Skeletal muscle tissue (tissue), 4 donors: ENCODE results near the gene GMCL2. TPM values are rescaled to one million over a fixed set of nuclear protein-coding genes. Genes with fewer than 3 reads are reported as not detected.
A peak's percentile ranks its signal among the peaks of the same experiment; 100 is the strongest.

Experiments
- H3K27ac ChIP-seq: one replicate; pipeline ENCODE4 v1.7.0; 2013; ENCODE audit warnings: mild to moderate bottlenecking, low read depth, low read length, inconsistent platforms
- H3K27me3 ChIP-seq, 3 donors: one replicate each; pipeline ENCODE4 v1.7.0; 2013; ENCODE audit warnings: low read length in 3 of 3; ENCODE audit not compliant: control insufficient read depth in 3 of 3, insufficient read depth in 3 of 3
- H3K36me3 ChIP-seq, 3 donors: one replicate each; pipeline ENCODE4 v1.7.0; 2013; ENCODE audit warnings: low read length in 3 of 3; ENCODE audit not compliant: control insufficient read depth in 3 of 3, insufficient read depth in 3 of 3
- H3K4me1 ChIP-seq, 3 donors: one replicate each; pipeline ENCODE4 v1.7.0; 2013; ENCODE audit warnings: low read length in 3 of 3, mild to moderate bottlenecking in 3 of 3; ENCODE audit not compliant: control insufficient read depth in 3 of 3, insufficient read depth in 3 of 3
- H3K4me3 ChIP-seq, 3 donors: one replicate each; pipeline ENCODE4 v1.7.0; 2013; ENCODE audit warnings: low read length in 3 of 3
- H3K9ac ChIP-seq, 3 donors: one replicate each; pipeline ENCODE4 v1.7.0; 2013; ENCODE audit warnings: low read length in 3 of 3, mild to moderate bottlenecking in 3 of 3, moderate library complexity in 2 of 3, low read depth in 1 of 3
- H3K9me3 ChIP-seq, 3 donors: one replicate each; pipeline ENCODE4 v1.7.0; 2013; ENCODE audit warnings: low read length in 3 of 3; ENCODE audit not compliant: control insufficient read depth in 3 of 3
- total RNA-seq: library from RNA; depleted of rRNA; stranded (reverse); fragments of >200 nt; gene quantifications from one replicate; pipeline ENCODE4 v1.2.3, GENCODE V29; 2014
- donor health status: Osteomylitis.

Gene GMCL2
- total RNA-seq, 1 donor from 2014 or later, result not detected

- Histone ChIP-seq H3K4me3 (no peak overlapping the region), H3K27ac (no peak overlapping the region), H3K36me3 (no peaks in the 10 kb centered on the region), H3K4me1 (no peaks in the 10 kb centered on the region), H3K27me3 (peaks cover 3 to 12% (median 9%) of the 10 kb centered on the region in 3 donors), H3K9ac (no peak overlapping the region), H3K9me3 (no peaks in the 10 kb centered on the region)
These were observed 16.7 kb downstream of the GMCL2 start for GRCh38 chr5:178170455-178170854.

GRCh38 chr5:178165581-178165980, 21.6 kb downstream of the GMCL2 start:
- H3K4me3 ChIP-seq, result no peak overlapping the region
- peaks cover 0 to 8% (median 8%) of the 10 kb centered on the region in 3 donors for H3K4me1 ChIP-seq
- H3K27ac ChIP-seq, result no peak overlapping the region
- H3K27me3 ChIP-seq, result peaks cover 12 to 34% (median 32%) of the 10 kb centered on the region in 3 donors
- no peaks in the 10 kb centered on the region for H3K36me3 ChIP-seq
- H3K9me3 ChIP-seq, result no peaks in the 10 kb centered on the region
- H3K9ac ChIP-seq, result no peak overlapping the region

- H3K4me3 ChIP-seq, result peak overlapping the region; percentile 49 to 65 (median 58)
- H3K27me3 ChIP-seq, result peaks cover 12 to 34% (median 29%) of the 10 kb centered on the region in 3 donors
- peaks cover 0 to 8% (median 8%) of the 10 kb centered on the region in 3 donors for H3K4me1 ChIP-seq
- no peaks in the 10 kb centered on the region for H3K36me3 ChIP-seq
- no peaks in the 10 kb centered on the region for H3K9me3 ChIP-seq
- H3K9ac ChIP-seq, result peak overlapping the region in 2 of 3 donors; percentile 23 to 57
- no peak overlapping the region for H3K27ac ChIP-seq
These were observed 23.1 kb downstream of the GMCL2 start for GRCh38 chr5:178163772-178164735.

- peaks cover 0 to 8% (median 8%) of the 10 kb centered on the region in 3 donors for H3K4me1 ChIP-seq
- no peak overlapping the region for H3K4me3 ChIP-seq
- peaks cover 12 to 34% (median 29%) of the 10 kb centered on the region in 3 donors for H3K27me3 ChIP-seq
- H3K9ac ChIP-seq, result no peak overlapping the region
- H3K9me3 ChIP-seq, result no peaks in the 10 kb centered on the region
- no peaks in the 10 kb centered on the region for H3K36me3 ChIP-seq
- H3K27ac ChIP-seq, result no peak overlapping the region
These were observed 24.7 kb downstream of the GMCL2 start for GRCh38 chr5:178162481-178162880.

GRCh38 chr5:178160176-178160575, 27.0 kb downstream of the GMCL2 start:
- Histone ChIP-seq H3K9ac (no peak overlapping the region), H3K27me3 (peaks cover 7 to 22% (median 17%) of the 10 kb centered on the region in 3 donors), H3K4me1 (peaks cover 0 to 8% (median 8%) of the 10 kb centered on the region in 3 donors), H3K36me3 (no peaks in the 10 kb centered on the region), H3K9me3 (no peaks in the 10 kb centered on the region), H3K4me3 (no peak overlapping the region), H3K27ac (no peak overlapping the region)

- no peak overlapping the region for H3K4me3 ChIP-seq
- no peak overlapping the region for H3K9ac ChIP-seq
- no peaks in the 10 kb centered on the region for H3K9me3 ChIP-seq
- peaks cover 9 to 17% (median 10%) of the 10 kb centered on the region in 3 donors for H3K36me3 ChIP-seq
- H3K4me1 ChIP-seq, result peaks cover 11 to 28% (median 25%) of the 10 kb centered on the region in 3 donors
- H3K27me3 ChIP-seq, result no peaks in the 10 kb centered on the region
- no peak overlapping the region for H3K27ac ChIP-seq
These were observed 32.1 kb downstream of the GMCL2 start for GRCh38 chr5:178155065-178155464.

GRCh38 chr5:178153530-178154340, 33.4 kb downstream of the GMCL2 start, which contains the start of gene NHP2:
Gene NHP2 (minus strand): TSS chr5:178153885. CDS start chr5:178153817, 68 bp downstream.
- peak within 1 kb of the TSS; percentile 79 for H3K27ac ChIP-seq
- peaks cover 22 to 30% (median 23%) of the 10 kb centered on the region in 3 donors for H3K36me3 ChIP-seq
- H3K4me1 ChIP-seq, result peaks cover 11 to 28% (median 25%) of the 10 kb centered on the region in 3 donors
- no peaks in the 10 kb centered on the region for H3K9me3 ChIP-seq
- no peaks in the 10 kb centered on the region for H3K27me3 ChIP-seq
- H3K9ac ChIP-seq, result peak within 1 kb of the TSS; percentile 82 to 84 (median 82)
- H3K4me3 ChIP-seq, result peak within 1 kb of the TSS; percentile 87 to 90 (median 89)

- Histone ChIP-seq H3K4me3 (peak overlapping the region; percentile 87 to 90 (median 89)), H3K9me3 (no peaks in the 10 kb centered on the region), H3K27ac (peak overlapping the region; percentile 79), H3K4me1 (peaks cover 11 to 28% (median 25%) of the 10 kb centered on the region in 3 donors), H3K9ac (peak overlapping the region; percentile 82 to 84 (median 82)), H3K27me3 (no peaks in the 10 kb centered on the region), H3K36me3 (peaks cover 32 to 40% (median 33%) of the 10 kb centered on the region in 3 donors)
These were observed 34.4 kb downstream of the GMCL2 start for GRCh38 chr5:178152491-178153444.
